Epithelial cell of proximal tubule (primary cell): ENCODE measurements around the gene MMP11. TPM values are rescaled to one million over a fixed set of nuclear protein-coding genes. Genes with fewer than 3 reads are reported as not detected.

Experiments
- DNase-seq: peaks from one replicate; pipeline ENCODE4 v3.0.0-alpha.2; 2011; ENCODE audit warnings: low read depth
- H3K4me3 ChIP-seq: 2 replicates; pipeline ENCODE4 v1.5.1; 2011; ENCODE audit warnings: low read depth, mild to moderate bottlenecking, low read length
- CTCF ChIP-seq: conservative IDR thresholded peaks from 2 replicates; pipeline ENCODE4 v1.5.1; 2012; ENCODE audit warnings: low read depth, mild to moderate bottlenecking, low read length
- total RNA-seq: library from RNA; depleted of rRNA; stranded (reverse); fragments of >200 nt; gene quantifications from 2 replicates; pipeline ENCODE4 v1.2.3, GENCODE V29; 2015

Gene MMP11
- total RNA-seq, 1 donor from 2014 or later = 22.3 TPM

- TF ChIP-seq CTCF = no peak
- no peak overlapping the region for H3K4me3 ChIP-seq
- DNase-seq = no peak
These were observed 52.0 kb downstream of the MMP11 start for GRCh38 chr22:23824476-23825245.

GRCh38 chr22:23825246-23825905 is 52.7 kb downstream of the MMP11 start:
- H3K4me3 ChIP-seq = no peak overlapping the region
- DNase-seq = no peak
- no peak for TF ChIP-seq CTCF

GRCh38 chr22:23826510-23827350 is 54.1 kb downstream of the MMP11 start:
- no peak overlapping the region for H3K4me3 ChIP-seq
- no peak for TF ChIP-seq CTCF
- DNase-seq = no peak

GRCh38 chr22:23827351-23827995 is 54.8 kb downstream of the MMP11 start:
- no peak overlapping the region for H3K4me3 ChIP-seq
- TF ChIP-seq CTCF = no peak
- DNase-seq = no peak

- no peak for DNase-seq
- no peak overlapping the region for H3K4me3 ChIP-seq
- TF ChIP-seq CTCF = no peak
These were observed 56.4 kb downstream of the MMP11 start for GRCh38 chr22:23828800-23829680.
